ENCODE data around the gene RNF220.

- TF ChIP-seq CTCF (IDR thresholded peaks at IDR 0.05) = no peak
- no peak for TF ChIP-seq EP300 (IDR thresholded peaks at IDR 0.05)
Measured at GRCh38 chr1:44602634-44603628, 197.9 kb downstream of the RNF220 start.
